ENCODE measurements around the gene CDC42SE1.

- TF ChIP-seq EZH2 (IDR thresholded peaks at IDR 0.05) = no peak
- TF ChIP-seq POLR2AphosphoS5 (IDR thresholded peaks at IDR 0.05; ENCODE audit: borderline replicate concordance, low read depth, low read length) = no peak
Measured at GRCh38 chr1:151024540-151025146, 34.8 kb downstream of the CDC42SE1 start.
